ENCODE data around the gene TCF7.
A peak's percentile ranks its signal among the peaks of the same experiment; 100 is the strongest.

Gene TCF7

GRCh38 chr5:134098690-134099089 is 15.8 kb upstream of the TCF7 start:
- no peak overlapping the region for H3K27ac ChIP-seq

GRCh38 chr5:134099288-134099872 is 15.1 kb upstream of the TCF7 start:
- no peak overlapping the region for H3K27ac ChIP-seq
- TF ChIP-seq, protein P1, sequence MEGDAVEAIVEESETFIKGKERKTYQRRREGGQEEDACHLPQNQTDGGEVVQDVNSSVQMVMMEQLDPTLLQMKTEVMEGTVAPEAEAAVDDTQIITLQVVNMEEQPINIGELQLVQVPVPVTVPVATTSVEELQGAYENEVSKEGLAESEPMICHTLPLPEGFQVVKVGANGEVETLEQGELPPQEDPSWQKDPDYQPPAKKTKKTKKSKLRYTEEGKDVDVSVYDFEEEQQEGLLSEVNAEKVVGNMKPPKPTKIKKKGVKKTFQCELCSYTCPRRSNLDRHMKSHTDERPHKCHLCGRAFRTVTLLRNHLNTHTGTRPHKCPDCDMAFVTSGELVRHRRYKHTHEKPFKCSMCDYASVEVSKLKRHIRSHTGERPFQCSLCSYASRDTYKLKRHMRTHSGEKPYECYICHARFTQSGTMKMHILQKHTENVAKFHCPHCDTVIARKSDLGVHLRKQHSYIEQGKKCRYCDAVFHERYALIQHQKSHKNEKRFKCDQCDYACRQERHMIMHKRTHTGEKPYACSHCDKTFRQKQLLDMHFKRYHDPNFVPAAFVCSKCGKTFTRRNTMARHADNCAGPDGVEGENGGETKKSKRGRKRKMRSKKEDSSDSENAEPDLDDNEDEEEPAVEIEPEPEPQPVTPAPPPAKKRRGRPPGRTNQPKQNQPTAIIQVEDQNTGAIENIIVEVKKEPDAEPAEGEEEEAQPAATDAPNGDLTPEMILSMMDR (conservative IDR thresholded peaks at IDR 0.05), result no peak
- TF ChIP-seq ZFX (IDR thresholded peaks at IDR 0.05), result no peak

More at GRCh38 chr5:134098690-134099089, 15.8 kb upstream of the TCF7 start:
- TF ChIP-seq, protein P1 (conservative IDR thresholded peaks at IDR 0.05), result no peak
- TF ChIP-seq ZFX (IDR thresholded peaks at IDR 0.05), result no peak

- H3K27ac ChIP-seq, result no peak overlapping the region
- TF ChIP-seq ZFX (IDR thresholded peaks at IDR 0.05), result no peak
- TF ChIP-seq, protein P1 (conservative IDR thresholded peaks at IDR 0.05), result no peak
Observed at GRCh38 chr5:134099939-134100282, 14.6 kb upstream of the TCF7 start.

DNA sequence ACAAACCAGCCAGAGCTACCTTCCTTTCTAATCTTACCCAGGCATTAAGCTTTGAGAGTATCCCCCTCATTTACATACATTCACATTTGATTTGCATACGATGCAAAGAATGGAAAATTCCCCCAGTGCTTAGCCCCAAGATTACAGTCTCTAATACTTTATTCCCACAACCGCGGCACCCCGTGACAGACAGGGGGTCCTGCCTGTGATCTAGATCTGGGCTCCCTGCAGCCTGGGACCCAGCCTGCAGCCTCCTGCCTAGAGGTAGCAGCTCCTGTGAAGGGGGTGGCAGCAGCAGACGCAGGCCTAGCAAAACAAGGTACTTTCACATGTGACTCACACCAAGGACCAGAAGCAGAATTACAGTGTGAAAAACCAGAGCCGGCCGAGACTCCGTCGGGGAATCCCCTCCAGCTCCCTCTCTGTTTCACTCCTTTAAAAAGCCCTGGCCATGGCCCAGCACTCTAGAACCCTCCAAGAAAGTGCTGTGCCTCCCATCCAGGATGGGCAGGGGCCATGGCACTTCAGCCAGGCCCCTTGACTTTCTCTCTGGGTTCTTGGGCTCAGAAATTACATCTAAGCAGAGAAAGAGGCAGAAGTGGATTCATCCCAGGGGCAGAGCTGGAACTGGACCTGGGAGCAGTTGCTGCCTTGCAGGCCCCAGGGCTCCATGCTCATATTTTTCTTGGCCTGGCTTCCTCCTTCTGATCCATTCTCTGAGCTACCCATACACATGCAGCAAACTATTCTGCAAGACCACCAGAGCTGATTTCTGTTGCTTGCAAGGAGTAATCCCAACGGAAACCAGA is 14.0 kb upstream of the TCF7 start:
- H3K27ac ChIP-seq, result no peak overlapping the region
- TF ChIP-seq, protein P1 (conservative IDR thresholded peaks at IDR 0.05), result no peak
- no peak for TF ChIP-seq ZFX (IDR thresholded peaks at IDR 0.05)

- TF ChIP-seq ZFX (IDR thresholded peaks at IDR 0.05), result no peak
- TF ChIP-seq, protein P1 (conservative IDR thresholded peaks at IDR 0.05), result peak; percentile 96
- no peak overlapping the region for H3K27ac ChIP-seq
Observed at GRCh38 chr5:134101686-134102439, 12.6 kb upstream of the TCF7 start.

GRCh38 chr5:134103397-134103796 is 11.1 kb upstream of the TCF7 start:
- TF ChIP-seq, protein P1 (conservative IDR thresholded peaks at IDR 0.05), result no peak
- TF ChIP-seq ZFX (IDR thresholded peaks at IDR 0.05), result no peak
- H3K27ac ChIP-seq, result no peak overlapping the region

Measured in C4-2B (cell line).